K562 (cell line): ENCODE results near the gene BTBD10. TPM values are rescaled to one million over a fixed set of nuclear protein-coding genes. Genes with fewer than 3 reads are reported as not detected.

ENCODE experiments used
- ATAC-seq: fragments of 200-7000 bp; cut with Tn5 transposase; 3 replicates; pipeline ENCODE4 v1.9.1; 2020; ENCODE audit warnings: moderate library complexity
- BruUV-seq: library from RNA; stranded (reverse); fragments of 400-500 nt; replicated peaks from 2 replicates; lab custom pipeline; 2021; lab: Mats Ljungman, UMichigan
- CTCF ChIA-PET: fragments of 300-600 bp; formaldehyde crosslinking; extraction: SDS; loops from one replicate; lab custom pipeline; 2021; ENCODE audit warnings: low intra/inter-chr PET ratio; lab: Yijun Ruan, JAX
- POLR2A ChIA-PET: fragments of 300-600, 350-650 bp; sonication (Branson Sonifier 250); formaldehyde crosslinking; extraction: SDS; loops from one replicate; lab custom pipeline; 2021; ENCODE audit warnings: antibody characterized with exemption, inconsistent platforms; lab: Yijun Ruan, JAX
- DNase-seq, 4 experiments: peaks; one replicate each; pipeline versions ENCODE4 v3.0.0 to v3.0.0-alpha.2; 2011 to 2018; ENCODE audit warnings: low spot score in 3 of 4, mixed read lengths in 3 of 4; ENCODE audit errors: extremely low read depth in 1 of 4
- FAIRE-seq: peaks from 2 replicates; lab custom pipeline; 2011; peaks lifted over from hg19 to GRCh38; lab: Jason Lieb, UNC
- H2AFZ ChIP-seq: 2 replicates; pipeline ENCODE4 v1.6.0; 2011; ENCODE audit warnings: low read depth, low read length, control low read depth, inconsistent platforms
- H3K27ac ChIP-seq: fragments of 200-600 bp; 3 replicates; pipeline ENCODE4 v1.8.0; 2011; ENCODE audit warnings: low read depth, mild to moderate bottlenecking, control low read depth, inconsistent platforms, low read length, moderate library complexity, mixed read lengths; ENCODE audit errors: extremely low read depth
- H3K27me3 ChIP-seq, 2 experiments: fragments of 300-600 bp in 1 of 2; 2 replicates in 1 of 2; 3 replicates in 1 of 2; pipeline versions ENCODE4 v1.6.0 to v1.8.0; 2011; ENCODE audit warnings: inconsistent platforms in 2 of 2, low read length in 2 of 2, mild to moderate bottlenecking in 1 of 2, mixed read lengths in 1 of 2, moderate library complexity in 1 of 2; ENCODE audit not compliant: control insufficient read depth in 2 of 2, insufficient read depth in 2 of 2
- H3K36me3 ChIP-seq: fragments of 300-600 bp; 3 replicates; pipeline ENCODE4 v1.8.0; 2011; ENCODE audit warnings: mild to moderate bottlenecking, low read length, inconsistent platforms; ENCODE audit not compliant: control insufficient read depth, insufficient read depth
- H3K4me1 ChIP-seq, 2 experiments: fragments of 200-600 bp in 1 of 2; replicated peaks in 1 of 2; 2 replicates in 1 of 2; 3 replicates in 1 of 2; pipeline versions ENCODE4 v1.5.1 to v1.8.0; 2011; ENCODE audit warnings: inconsistent platforms in 2 of 2, low read length in 2 of 2, mild to moderate bottlenecking in 1 of 2, mixed read lengths in 1 of 2, moderate library complexity in 1 of 2; ENCODE audit not compliant: control insufficient read depth in 2 of 2, insufficient read depth in 2 of 2
- H3K4me2 ChIP-seq: 2 replicates; pipeline ENCODE4 v1.6.1; 2011; ENCODE audit warnings: low read length, control low read depth, inconsistent platforms, mixed read lengths; ENCODE audit not compliant: insufficient read depth
- H3K4me3 ChIP-seq: fragments of 200-600 bp; sonication (generic), shearing (Covaris generic); 2 replicates; pipeline ENCODE4 v1.5.1; 2016; ENCODE audit warnings: control low read depth, inconsistent platforms
- H3K79me2 ChIP-seq: fragments of 200-600 bp; 3 replicates; pipeline ENCODE4 v1.8.0; 2011; ENCODE audit warnings: low read length, inconsistent platforms; ENCODE audit not compliant: control insufficient read depth, insufficient read depth
- H3K9ac ChIP-seq, 2 experiments: 2 replicates each; pipeline versions ENCODE4 v1.6.0 to v1.6.1; 2011; ENCODE audit warnings: low read depth in 2 of 2, low read length in 2 of 2, control low read depth in 1 of 2, inconsistent platforms in 1 of 2, mild to moderate bottlenecking in 1 of 2, mixed read lengths in 1 of 2; ENCODE audit not compliant: insufficient read depth in 1 of 2
- H3K9me1 ChIP-seq: one replicate; pipeline ENCODE4 v1.6.0; 2011; ENCODE audit warnings: inconsistent platforms, mild to moderate bottlenecking, low read length, moderate library complexity; ENCODE audit not compliant: control insufficient read depth, insufficient read depth
- H3K9me3 ChIP-seq: replicated peaks from 2 replicates; pipeline ENCODE4 v1.5.1; 2011; ENCODE audit warnings: low read depth, low read length, inconsistent platforms; ENCODE audit not compliant: control insufficient read depth, insufficient read depth
- H4K20me1 ChIP-seq: replicated peaks from 2 replicates; pipeline ENCODE4 v1.6.1; 2011; ENCODE audit warnings: low read length, inconsistent platforms, mixed read lengths; ENCODE audit not compliant: control insufficient read depth, insufficient read depth
- ARID2 ChIP-seq: fragments of 450-650 bp; IDR thresholded peaks from 2 replicates; pipeline ENCODE4 v1.6.1; 2017; ENCODE audit warnings: antibody characterized with exemption, mild to moderate bottlenecking
- BHLHE40 ChIP-seq: IDR thresholded peaks from 2 replicates; pipeline ENCODE4 v1.6.1; 2011; ENCODE audit warnings: low read length, improper control_type of control experiment
- BMI1 ChIP-seq: fragments of 150-350 bp; IDR thresholded peaks from 2 replicates; pipeline ENCODE4 v1.6.1; 2014; ENCODE audit warnings: low read length
- DDX20 ChIP-seq: fragments of 450-650 bp; IDR thresholded peaks from 2 replicates; pipeline ENCODE4 v1.6.1; 2016; ENCODE audit warnings: missing genetic modification characterization, low read depth, mild to moderate bottlenecking, missing compliant biosample characterization, moderate library complexity
- ERF ChIP-seq: fragments of 450-650 bp; formaldehyde crosslinking; IDR thresholded peaks from 2 replicates; pipeline ENCODE4 v1.4.0; 2020; ENCODE audit warnings: mild to moderate bottlenecking, mixed read lengths
- ETS2 ChIP-seq: IDR thresholded peaks from 2 replicates; pipeline ENCODE4 v1.6.1; 2016; ENCODE audit warnings: borderline replicate concordance, missing genetic modification characterization, mild to moderate bottlenecking, moderate library complexity, missing compliant biosample characterization; ENCODE audit not compliant: poor library complexity, severe bottlenecking
- FOXJ2 ChIP-seq: fragments of 200-800 bp; sonication (Bioruptor generic); IDR thresholded peaks from 2 replicates; pipeline ENCODE4 v1.6.1; 2016; ENCODE audit warnings: missing genetic modification characterization, missing compliant biosample characterization
- NR2C1 ChIP-seq, 2 experiments: fragments of 450-650 bp; IDR thresholded peaks; 2 replicates each; pipeline ENCODE4 v1.6.1; 2017; ENCODE audit warnings: mild to moderate bottlenecking in 2 of 2, antibody characterized with exemption in 1 of 2, inconsistent platforms in 1 of 2, missing compliant biosample characterization in 1 of 2, missing genetic modification characterization in 1 of 2
- PCBP1 ChIP-seq: fragments of 200-400 bp; formaldehyde crosslinking; IDR thresholded peaks from 2 replicates; pipeline ENCODE4 v1.6.1; 2018; ENCODE audit warnings: mild to moderate bottlenecking, low read depth, low read length; ENCODE audit not compliant: poor library complexity, severe bottlenecking
- PRPF4 ChIP-seq: fragments of 200-400 bp; formaldehyde crosslinking; IDR thresholded peaks from one replicate; pipeline ENCODE4 v1.6.1; 2017; ENCODE audit warnings: low read length, low read depth, mild to moderate bottlenecking; ENCODE audit not compliant: insufficient read depth, poor library complexity, severe bottlenecking
- TCFL5 ChIP-seq: fragments of 250-450 bp; sonication (Bioruptor Pico); conservative IDR thresholded peaks from 2 replicates; pipeline ENCODE4 v1.6.1; 2021; ENCODE audit warnings: mild to moderate bottlenecking, moderate library complexity, matching md5 sums
- ZNF24 ChIP-seq: fragments of 450-650 bp; IDR thresholded peaks from 2 replicates; pipeline ENCODE4 v1.6.1; 2016
- WGBS: fragments of 100-300 bp; shearing (Covaris generic); methylation state at CpG from one replicate; pipeline ENCODE4 v1.1.6; 2016; ENCODE audit warnings: low coverage, mixed read lengths; ENCODE audit not compliant: insufficient coverage; ENCODE audit errors: missing lambda C conversion rate; 5-methylcytosine and 5-hydroxymethylcytosine counted together
- in situ Hi-C: fragments of 300-500 bp; cut with MboI; formaldehyde crosslinking; loops from 4 replicates; pipeline ENCODE4 v1.15.0; 2018; ENCODE audit warnings: inconsistent platforms, mixed read lengths
- intact Hi-C: fragments of 100-400 bp; cut with micrococcal nuclease; formaldehyde crosslinking; loops from 2 replicates; pipeline ENCODE4 v1.14.2; 2022
- polyA plus RNA-seq, 8 experiments: library from polyadenylated mRNA; depleted of rRNA in 4 of 8; stranded (reverse) in 5 of 8; unstranded in 3 of 8; fragments of >200 nt; fragmentation: Nextera tagmentation in 2 of 8; fragmentation: Illumina TruSeq in 1 of 8; extraction: Ambion mirVana in 2 of 8; extraction: Trizol in 1 of 8; gene quantifications; 2 replicates each; pipeline versions ENCODE4 v1.2.1 to v1.2.3, GENCODE V29; 2011 to 2014; ENCODE audit warnings: inconsistent platforms in 1 of 8, missing spikeins in 1 of 8
- total RNA-seq, 7 experiments: library from RNA; depleted of rRNA in 6 of 7; stranded (reverse); fragments of >200 nt in 6 of 7; fragmentation: Illumina TruSeq in 2 of 7; extraction: Trizol in 2 of 7; gene quantifications; 2 replicates each; pipeline versions ENCODE4 v1.2.1 to v1.2.3, GENCODE V29; 2011 to 2021; ENCODE audit warnings: low replicate concordance in 1 of 7

Gene BTBD10
- total and polyA plus RNA-seq, 9 of the 15 experiments (the other 6 are each of a cell fraction or from before 2014, with no cell fraction given), result 11.6 to 22.8 (median 16.3) TPM

DNA sequence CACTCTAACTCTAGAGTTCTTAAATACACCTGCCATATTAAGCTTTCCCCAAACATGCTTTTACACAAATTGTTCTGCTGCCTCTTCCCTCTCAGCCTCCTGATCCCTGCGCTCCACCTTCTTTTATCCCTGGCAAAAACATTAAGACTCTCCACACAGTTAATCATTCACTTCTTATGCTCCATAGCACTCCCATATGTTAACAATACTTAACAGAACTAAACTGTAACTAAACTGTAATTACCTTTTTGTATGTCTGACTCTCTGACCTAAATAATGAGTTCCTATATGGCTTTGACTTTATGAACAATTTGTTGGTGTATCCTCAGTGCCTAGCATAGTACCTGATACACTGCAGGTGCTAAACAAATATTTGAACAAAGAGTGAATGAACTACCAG, 71.8 kb downstream of the BTBD10 start:
- no peak overlapping the region for H2AFZ ChIP-seq
- intact Hi-C loops, result no loop called here

DNA sequence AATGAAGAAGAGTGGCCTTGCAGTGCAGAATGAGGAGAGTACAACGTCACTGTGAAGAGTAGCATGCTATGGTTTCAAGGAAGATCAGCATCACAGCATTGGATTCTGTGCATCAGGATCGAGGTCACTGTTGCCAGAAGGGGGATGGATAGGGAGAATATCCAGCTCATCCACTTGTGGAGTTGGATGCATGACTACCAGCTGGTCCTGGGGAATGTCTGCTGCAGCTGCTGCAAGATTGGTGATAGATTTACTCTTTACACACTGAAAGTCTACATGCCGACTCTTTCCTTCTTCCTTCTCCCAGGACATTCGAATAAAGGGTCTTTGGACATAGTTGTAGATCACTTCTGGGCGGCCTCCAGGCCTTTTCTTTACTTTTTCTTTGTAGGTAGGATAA, 74.3 kb downstream of the BTBD10 start:
- no TSS peak for BruUV-seq
- Histone ChIP-seq H2AFZ (no peak overlapping the region), H3K4me2 (no peak overlapping the region), H3K27ac (no peak overlapping the region), H3K36me3 (peaks cover 12% of the 10 kb centered on the region; the same call in 1 of the 3 replicates), H3K9me3 (no peaks in the 10 kb centered on the region), H3K79me2 (no peaks in the 10 kb centered on the region), H3K4me1 (no peaks in the 10 kb centered on the region), H3K4me3 (no peak overlapping the region), H3K27me3 (no peaks in the 10 kb centered on the region), H3K9ac (no peak overlapping the region), H4K20me1 (no peaks in the 10 kb centered on the region), H3K9me1 (no peaks in the 10 kb centered on the region)
- CTCF ChIA-PET, result no interaction called here
- POLR2A ChIA-PET, result no interaction called here
- ATAC-seq, result no peak
- intact Hi-C loops (no loop called here), in situ Hi-C loops (no loop called here)
- DNase-seq, result no peak
- 54% methylated on average over 5 of the region's 5 CpGs for WGBS
- no peak for TF ChIP-seq ERF
- TF ChIP-seq BMI1, result no peak
- TF ChIP-seq ZNF24, result no peak
- no peak for TF ChIP-seq PRPF4
- TF ChIP-seq FOXJ2 (tag), result no peak
- no peak for FAIRE-seq

More for the DNA sequence above, 71.8 kb downstream of the BTBD10 start:
- DNase-seq, result no peak
- H4K20me1 ChIP-seq, result no peaks in the 10 kb centered on the region
- no peak overlapping the region for H3K9ac ChIP-seq
- no peak for TF ChIP-seq PCBP1
- TF ChIP-seq ARID2, result no peak
- TF ChIP-seq NR2C1 (IDR thresholded peaks at IDR 0.05), result no peak
- TF ChIP-seq NR2C1 (tag; IDR thresholded peaks at IDR 0.05), result no peak
- no peak for TF ChIP-seq TCFL5
- TF ChIP-seq BHLHE40, result no peak
- no peak for TF ChIP-seq DDX20 (tag)
- no peak for TF ChIP-seq ETS2
- POLR2A ChIA-PET, result no interaction called here
- WGBS, result 100% methylated on average over 1 of the region's 1 CpG
- CTCF ChIA-PET, result no interaction called here
- peaks cover 12% of the 10 kb centered on the region; the same call in 1 of the 3 replicates for H3K36me3 ChIP-seq
- H3K4me3 ChIP-seq, result no peak overlapping the region
- no peaks in the 10 kb centered on the region for H3K27me3 ChIP-seq
- H3K9me1 ChIP-seq, result no peaks in the 10 kb centered on the region
- H3K4me2 ChIP-seq, result no peak overlapping the region
- no peak overlapping the region for H3K27ac ChIP-seq
- in situ Hi-C loops, result no loop called here
- FAIRE-seq, result no peak
- no peaks in the 10 kb centered on the region for H3K9me3 ChIP-seq
- no peak for ATAC-seq
- H3K79me2 ChIP-seq, result no peaks in the 10 kb centered on the region
- no TSS peak for BruUV-seq
- H3K4me1 ChIP-seq, result no peaks in the 10 kb centered on the region
